ENCODE results near the gene JUP.
A peak's percentile ranks its signal among the peaks of the same experiment; 100 is the strongest.

- peak; percentile 59 for TF ChIP-seq CTCF (conservative IDR thresholded peaks at IDR 0.05; ENCODE audit: low read length)
- no peak for TF ChIP-seq EZH2phosphoT487 (IDR thresholded peaks at IDR 0.05; ENCODE audit: borderline replicate concordance, low read depth, low read length)
These were observed 25.3 kb upstream of the JUP start, which contains the start of gene P3H4 for GRCh38 chr17:41811549-41812380.

Data from OCI-LY7 (cell line).